HAP-1 (cell line): ENCODE measurements around the gene MYLK2.

ENCODE experiments used
- DNase-seq, 2 experiments: peaks; one replicate each; pipeline ENCODE4 v3.0.0-alpha.2; 2016 to 2020; ENCODE audit warnings: low spot score in 2 of 2
- H3K27me3 ChIP-seq: fragments of 250-450 bp; sonication (Bioruptor Pico); 2 replicates; pipeline ENCODE4 v1.5.1; 2020; ENCODE audit warnings: low read depth, mild to moderate bottlenecking, moderate library complexity
- H3K36me3 ChIP-seq: fragments of 250-450 bp; sonication (Bioruptor Pico); replicated peaks from 2 replicates; pipeline ENCODE4 v1.5.1; 2020; ENCODE audit warnings: mild to moderate bottlenecking
- H3K4me1 ChIP-seq: fragments of 250-450 bp; sonication (Bioruptor Pico); 2 replicates; pipeline ENCODE4 v1.5.1; 2020; ENCODE audit warnings: mild to moderate bottlenecking
- H3K4me3 ChIP-seq: fragments of 250-450 bp; sonication (Bioruptor Pico); 2 replicates; pipeline ENCODE4 v1.5.1; 2020; ENCODE audit warnings: mild to moderate bottlenecking, moderate library complexity
- H3K9me3 ChIP-seq: fragments of 250-450 bp; sonication (Bioruptor Pico); 2 replicates; pipeline ENCODE4 v1.5.1; 2020; ENCODE audit warnings: mild to moderate bottlenecking, moderate library complexity
- in situ Hi-C: fragments of 300-500 bp; cut with MboI; formaldehyde crosslinking; loops from 3 replicates; pipeline ENCODE4 v1.14.3; 2020; ENCODE audit warnings: low sequenced_read_pairs, inconsistent platforms, mixed read lengths

MYLK2 gene

DNA sequence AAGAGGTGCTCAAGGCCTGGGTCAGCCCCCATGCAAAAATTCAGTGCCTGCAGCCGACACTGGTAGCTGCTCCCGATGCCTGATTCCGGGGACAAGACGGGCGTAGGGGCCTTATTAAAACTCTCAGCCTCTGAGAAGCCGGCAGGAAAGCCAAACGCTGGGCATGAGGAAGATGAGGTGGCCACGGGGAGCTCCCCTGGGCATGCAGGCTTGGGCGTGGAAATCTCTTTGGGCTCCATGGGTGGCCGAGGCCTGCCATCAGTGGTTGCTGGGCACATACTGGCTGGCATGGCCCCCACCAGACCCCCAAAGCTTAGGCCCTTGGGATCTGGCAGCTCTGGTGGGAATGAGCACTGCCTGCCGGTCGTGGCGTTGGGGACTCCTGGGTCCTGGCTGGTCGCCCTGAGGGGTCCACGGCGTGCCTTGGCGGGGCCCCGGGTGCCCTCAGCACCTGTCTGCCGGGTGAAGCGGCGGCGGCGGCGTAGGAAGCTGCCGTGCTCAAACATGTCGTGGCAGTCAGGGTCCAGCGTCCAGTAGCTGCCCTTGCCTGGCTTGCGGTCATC, 25.7 kb downstream of the MYLK2 start:
- Histone ChIP-seq H3K9me3 (no peaks in the 10 kb centered on the region), H3K27me3 (no peaks in the 10 kb centered on the region; the same call in 1 of the 2 replicates), H3K4me3 (no peak overlapping the region), H3K36me3 (no peaks in the 10 kb centered on the region), H3K4me1 (no peaks in the 10 kb centered on the region)
- DNase-seq, result no peak
- in situ Hi-C loops, result no loop called here

DNA sequence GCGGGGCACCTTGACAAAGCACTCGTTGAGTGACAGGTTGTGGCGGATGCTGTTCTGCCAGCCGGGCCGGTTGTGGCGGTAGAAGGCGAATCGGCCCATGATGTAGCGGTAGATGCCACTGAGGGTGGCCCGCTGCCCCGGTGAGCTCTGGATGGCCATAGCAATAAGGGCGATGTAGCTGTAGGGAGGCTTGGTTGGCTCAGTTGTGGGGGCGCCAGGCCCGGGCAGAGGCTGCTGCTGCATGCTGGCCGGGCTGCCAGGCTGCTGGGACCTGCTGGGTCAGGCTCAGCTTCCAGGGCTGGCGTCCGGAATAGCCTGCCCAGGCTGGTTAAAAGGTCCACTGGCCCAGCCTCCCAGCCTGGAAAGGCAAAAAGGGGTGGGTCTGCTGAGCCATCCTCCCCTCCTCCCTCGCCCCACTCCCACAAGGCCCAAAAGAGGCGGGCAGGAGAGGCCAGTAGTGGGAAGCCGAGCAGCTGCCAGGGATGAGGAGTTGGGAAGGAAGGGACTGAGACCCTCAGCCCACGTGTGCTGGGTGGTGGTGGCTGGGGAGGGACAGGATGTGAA, 26.2 kb downstream of the MYLK2 start, which contains the start of gene FOXS1:
TSS of gene FOXS1 (minus strand) at position 305 of the 564 bp plus-strand sequence. CDS start at position 243, 62 bp downstream.
- H3K9me3 ChIP-seq, result no peaks in the 10 kb centered on the region
- DNase-seq, result no peak
- in situ Hi-C loops, result no loop called here
- no peak within 1 kb of the TSS for H3K4me3 ChIP-seq
- H3K4me1 ChIP-seq, result no peaks in the 10 kb centered on the region
- peaks cover 4% of the 10 kb centered on the region; the same call in 1 of the 2 replicates for H3K27me3 ChIP-seq
- no peaks in the 10 kb centered on the region for H3K36me3 ChIP-seq

- H3K4me3 ChIP-seq, result no peak overlapping the region
- H3K9me3 ChIP-seq, result no peaks in the 10 kb centered on the region
- no peaks in the 10 kb centered on the region for H3K36me3 ChIP-seq
- DNase-seq, result no peak
- peaks cover 7% of the 10 kb centered on the region; the same call in 1 of the 2 replicates for H3K27me3 ChIP-seq
- in situ Hi-C loops, result no loop called here
- H3K4me1 ChIP-seq, result no peaks in the 10 kb centered on the region
Measured at GRCh38 chr20:31846793-31847138, 27.6 kb downstream of the MYLK2 start.

- in situ Hi-C loops, result no loop called here
- H3K9me3 ChIP-seq, result no peaks in the 10 kb centered on the region
- no peak overlapping the region for H3K4me3 ChIP-seq
- DNase-seq, result no peak
- H3K4me1 ChIP-seq, result no peaks in the 10 kb centered on the region
- peaks cover 7% of the 10 kb centered on the region; the same call in 1 of the 2 replicates for H3K27me3 ChIP-seq
- H3K36me3 ChIP-seq, result no peaks in the 10 kb centered on the region
Measured at GRCh38 chr20:31848088-31848999, 29.2 kb downstream of the MYLK2 start.

- H3K9me3 ChIP-seq, result no peaks in the 10 kb centered on the region
- H3K4me1 ChIP-seq, result no peaks in the 10 kb centered on the region
- H3K36me3 ChIP-seq, result no peaks in the 10 kb centered on the region
- peaks cover 11% of the 10 kb centered on the region; the same call in 1 of the 2 replicates for H3K27me3 ChIP-seq
- in situ Hi-C loops, result no loop called here
- H3K4me3 ChIP-seq, result no peak overlapping the region
- DNase-seq, result no peak
Measured at GRCh38 chr20:31849306-31849930, 30.3 kb downstream of the MYLK2 start.

- Histone ChIP-seq H3K36me3 (no peaks in the 10 kb centered on the region), H3K27me3 (peaks cover 19% of the 10 kb centered on the region), H3K4me3 (no peak overlapping the region), H3K9me3 (no peaks in the 10 kb centered on the region), H3K4me1 (no peaks in the 10 kb centered on the region)
- DNase-seq, result no peak
- in situ Hi-C loops, result no loop called here
Measured at GRCh38 chr20:31851240-31851955, 32.2 kb downstream of the MYLK2 start.

GRCh38 chr20:31853481-31853880, 34.3 kb downstream of the MYLK2 start:
- in situ Hi-C loops, result no loop called here
- H3K27me3 ChIP-seq, result peaks cover 19% of the 10 kb centered on the region
- H3K4me3 ChIP-seq, result no peak overlapping the region
- H3K9me3 ChIP-seq, result no peaks in the 10 kb centered on the region
- H3K36me3 ChIP-seq, result no peaks in the 10 kb centered on the region
- H3K4me1 ChIP-seq, result no peaks in the 10 kb centered on the region
- DNase-seq, result no peak

- no peak for DNase-seq
- peaks cover 4% of the 10 kb centered on the region for H3K4me1 ChIP-seq
- no peaks in the 10 kb centered on the region for H3K9me3 ChIP-seq
- H3K27me3 ChIP-seq, result peaks cover 12% of the 10 kb centered on the region
- H3K36me3 ChIP-seq, result no peaks in the 10 kb centered on the region
- no peak overlapping the region for H3K4me3 ChIP-seq
- in situ Hi-C loops, result no loop called here
Measured at GRCh38 chr20:31856516-31856915, 37.4 kb downstream of the MYLK2 start.

- in situ Hi-C loops, result no loop called here
- no peaks in the 10 kb centered on the region for H3K36me3 ChIP-seq
- no peaks in the 10 kb centered on the region for H3K9me3 ChIP-seq
- H3K27me3 ChIP-seq, result peaks cover 12% of the 10 kb centered on the region
- no peak overlapping the region for H3K4me3 ChIP-seq
- H3K4me1 ChIP-seq, result peaks cover 10% of the 10 kb centered on the region
- DNase-seq, result no peak
Measured at GRCh38 chr20:31857861-31858759, 39.0 kb downstream of the MYLK2 start.

DNA sequence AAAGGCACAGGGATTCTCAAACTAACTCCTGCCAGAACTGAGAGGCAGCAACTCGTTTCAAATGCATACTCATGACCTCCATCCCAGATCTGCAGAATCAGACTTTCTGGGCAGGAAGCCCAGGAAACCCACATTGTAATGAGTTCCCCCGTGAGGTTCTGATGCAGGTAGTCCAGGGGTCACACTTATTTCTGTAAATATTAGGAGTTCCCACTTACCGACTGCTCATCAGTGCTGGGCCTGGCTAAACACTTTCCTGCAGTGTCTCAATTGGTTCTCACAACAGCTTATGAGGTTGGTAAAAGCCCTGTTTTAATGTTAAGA, 39.6 kb downstream of the MYLK2 start:
- H3K36me3 ChIP-seq, result no peaks in the 10 kb centered on the region
- H3K9me3 ChIP-seq, result no peaks in the 10 kb centered on the region
- peaks cover 10% of the 10 kb centered on the region for H3K4me1 ChIP-seq
- no peak overlapping the region for H3K4me3 ChIP-seq
- DNase-seq, result no peak
- in situ Hi-C loops, result no loop called here
- H3K27me3 ChIP-seq, result peaks cover 12% of the 10 kb centered on the region

DNA sequence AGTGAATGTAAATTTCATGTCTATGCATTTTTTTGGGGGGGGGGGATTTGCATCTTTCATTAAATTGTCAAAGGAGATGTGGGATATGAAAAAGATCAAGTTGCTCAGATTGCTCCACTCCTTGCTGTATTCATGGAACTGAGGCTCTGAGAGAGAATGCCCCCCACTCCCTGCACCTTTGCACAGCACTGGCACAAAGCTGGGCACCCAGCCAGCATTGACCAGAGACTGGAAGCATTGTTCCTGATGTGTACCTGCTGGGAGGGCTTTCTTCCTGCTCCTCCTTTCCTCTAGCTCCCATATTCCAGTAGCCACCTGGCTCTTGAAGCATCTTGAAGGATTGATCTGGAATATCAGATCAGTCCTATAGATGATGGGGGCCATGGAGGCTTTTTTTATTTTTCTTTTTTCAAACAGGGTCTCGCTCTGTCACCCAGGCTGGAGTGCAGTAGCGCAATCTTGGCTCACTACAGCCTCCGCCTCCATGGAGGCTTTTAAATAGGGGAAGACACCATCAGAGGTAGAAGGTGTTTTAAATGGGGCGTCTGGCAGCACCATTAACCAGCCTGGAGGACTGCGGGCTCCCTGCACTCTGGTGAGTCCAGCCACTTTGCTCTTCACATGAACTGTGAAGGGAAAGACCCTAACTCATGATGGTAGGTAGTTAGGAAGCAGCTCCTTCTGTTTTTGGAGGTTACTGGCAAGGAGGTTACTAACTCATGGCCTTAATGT, 40.3 kb downstream of the MYLK2 start:
- in situ Hi-C loops, result no loop called here
- no peak for DNase-seq
- no peak overlapping the region for H3K4me3 ChIP-seq
- peaks cover 8% of the 10 kb centered on the region for H3K27me3 ChIP-seq
- no peaks in the 10 kb centered on the region for H3K9me3 ChIP-seq
- no peaks in the 10 kb centered on the region for H3K36me3 ChIP-seq
- H3K4me1 ChIP-seq, result peaks cover 10% of the 10 kb centered on the region

- H3K4me3 ChIP-seq, result no peak overlapping the region
- in situ Hi-C loops, result loop anchor here (5.0 kb wide), 1 partner anchor 92 kb away; the partner anchor contains the start of gene PDRG1
Measured at GRCh38 chr20:31859998-31860380, 40.8 kb downstream of the MYLK2 start.

More at GRCh38 chr20:31859998-31860380, 40.8 kb downstream of the MYLK2 start:
- no peak for DNase-seq
- Histone ChIP-seq H3K27me3 (peaks cover 8% of the 10 kb centered on the region), H3K9me3 (no peaks in the 10 kb centered on the region), H3K36me3 (no peaks in the 10 kb centered on the region), H3K4me1 (peaks cover 10% of the 10 kb centered on the region)
